Skeletal muscle tissue (tissue), 4 donors: ENCODE results near the gene RBM33. TPM values are rescaled to one million over a fixed set of nuclear protein-coding genes. Genes with fewer than 3 reads are reported as not detected.

Source experiments
- H3K27ac ChIP-seq: one replicate; pipeline ENCODE4 v1.7.0; 2013; ENCODE audit warnings: mild to moderate bottlenecking, low read depth, low read length, inconsistent platforms
- H3K27me3 ChIP-seq, 3 donors: one replicate each; pipeline ENCODE4 v1.7.0; 2013; ENCODE audit warnings: low read length in 3 of 3; ENCODE audit not compliant: control insufficient read depth in 3 of 3, insufficient read depth in 3 of 3
- H3K36me3 ChIP-seq, 3 donors: one replicate each; pipeline ENCODE4 v1.7.0; 2013; ENCODE audit warnings: low read length in 3 of 3; ENCODE audit not compliant: control insufficient read depth in 3 of 3, insufficient read depth in 3 of 3
- H3K4me1 ChIP-seq, 3 donors: one replicate each; pipeline ENCODE4 v1.7.0; 2013; ENCODE audit warnings: low read length in 3 of 3, mild to moderate bottlenecking in 3 of 3; ENCODE audit not compliant: control insufficient read depth in 3 of 3, insufficient read depth in 3 of 3
- H3K4me3 ChIP-seq, 3 donors: one replicate each; pipeline ENCODE4 v1.7.0; 2013; ENCODE audit warnings: low read length in 3 of 3
- H3K9ac ChIP-seq, 3 donors: one replicate each; pipeline ENCODE4 v1.7.0; 2013; ENCODE audit warnings: low read length in 3 of 3, mild to moderate bottlenecking in 3 of 3, moderate library complexity in 2 of 3, low read depth in 1 of 3
- H3K9me3 ChIP-seq, 3 donors: one replicate each; pipeline ENCODE4 v1.7.0; 2013; ENCODE audit warnings: low read length in 3 of 3; ENCODE audit not compliant: control insufficient read depth in 3 of 3
- total RNA-seq: library from RNA; depleted of rRNA; stranded (reverse); fragments of >200 nt; gene quantifications from one replicate; pipeline ENCODE4 v1.2.3, GENCODE V29; 2014
- donor health status: Osteomylitis.

RBM33 gene
- total RNA-seq, 1 donor from 2014 or later = 53.2 TPM

- no peak overlapping the region for H3K27ac ChIP-seq
Observed at GRCh38 chr7:155621418-155621980, 23.0 kb upstream of the RBM33 start.

GRCh38 chr7:155624412-155624811 lies 20.0 kb upstream of the RBM33 start:
- Histone ChIP-seq H3K9me3 (peaks cover 0 to 3% (median 0%) of the 10 kb centered on the region in 3 donors), H3K27ac (no peak overlapping the region), H3K4me1 (no peaks in the 10 kb centered on the region)

More at GRCh38 chr7:155621418-155621980, 23.0 kb upstream of the RBM33 start:
- Histone ChIP-seq H3K4me3 (no peak overlapping the region), H3K9ac (no peak overlapping the region), H3K9me3 (no peaks in the 10 kb centered on the region), H3K36me3 (no peaks in the 10 kb centered on the region), H3K4me1 (no peaks in the 10 kb centered on the region), H3K27me3 (peaks cover 0 to 2% (median 0%) of the 10 kb centered on the region in 3 donors)

DNA sequence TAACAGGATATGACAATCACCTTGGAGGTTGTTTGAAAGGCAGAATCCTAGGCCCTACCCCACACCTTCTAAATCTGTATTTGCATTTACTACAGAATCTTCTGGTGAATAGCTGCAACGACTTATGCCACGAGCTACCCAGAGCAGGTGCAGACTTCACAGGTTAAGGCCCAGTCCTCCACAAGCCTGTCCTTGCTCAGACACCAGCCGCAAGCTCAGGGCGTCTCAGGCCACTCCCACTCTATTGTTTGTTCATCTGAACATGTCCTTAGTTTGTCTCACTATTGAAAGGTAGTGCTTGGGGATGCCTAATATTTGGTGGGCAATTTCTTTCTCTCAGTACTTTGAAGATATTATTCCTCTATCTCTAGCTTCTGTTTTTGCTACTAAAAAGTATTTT lies 18.9 kb upstream of the RBM33 start:
- H3K27ac ChIP-seq = no peak overlapping the region
- no peak overlapping the region for H3K4me3 ChIP-seq
- H3K36me3 ChIP-seq = no peaks in the 10 kb centered on the region
- peaks cover 0 to 3% (median 0%) of the 10 kb centered on the region in 3 donors for H3K9me3 ChIP-seq
- no peak overlapping the region for H3K9ac ChIP-seq
- H3K4me1 ChIP-seq = no peaks in the 10 kb centered on the region
- H3K27me3 ChIP-seq = peaks cover 0 to 2% (median 0%) of the 10 kb centered on the region in 3 donors

More at GRCh38 chr7:155624412-155624811, 20.0 kb upstream of the RBM33 start:
- H3K4me3 ChIP-seq = no peak overlapping the region
- H3K9ac ChIP-seq = no peak overlapping the region
- H3K27me3 ChIP-seq = peaks cover 0 to 2% (median 0%) of the 10 kb centered on the region in 3 donors
- H3K36me3 ChIP-seq = no peaks in the 10 kb centered on the region

- H3K9ac ChIP-seq = no peak overlapping the region
- no peaks in the 10 kb centered on the region for H3K4me1 ChIP-seq
- peaks cover 0 to 3% (median 2%) of the 10 kb centered on the region in 3 donors for H3K9me3 ChIP-seq
- H3K27me3 ChIP-seq = no peaks in the 10 kb centered on the region
- H3K36me3 ChIP-seq = no peaks in the 10 kb centered on the region
- no peak overlapping the region for H3K4me3 ChIP-seq
- no peak overlapping the region for H3K27ac ChIP-seq
Observed at GRCh38 chr7:155629171-155629570, 15.3 kb upstream of the RBM33 start.

GRCh38 chr7:155631155-155631554 lies 13.3 kb upstream of the RBM33 start:
- H3K27me3 ChIP-seq = no peaks in the 10 kb centered on the region
- no peaks in the 10 kb centered on the region for H3K4me1 ChIP-seq
- H3K9ac ChIP-seq = no peak overlapping the region
- no peak overlapping the region for H3K4me3 ChIP-seq
- H3K36me3 ChIP-seq = no peaks in the 10 kb centered on the region
- H3K9me3 ChIP-seq = peaks cover 0 to 3% (median 2%) of the 10 kb centered on the region in 3 donors
- H3K27ac ChIP-seq = no peak overlapping the region

- no peak overlapping the region for H3K27ac ChIP-seq
- H3K9ac ChIP-seq = no peak overlapping the region
- peaks cover 0 to 2% (median 0%) of the 10 kb centered on the region in 3 donors for H3K9me3 ChIP-seq
- peaks cover 0 to 5% (median 2%) of the 10 kb centered on the region in 3 donors for H3K36me3 ChIP-seq
- H3K27me3 ChIP-seq = no peaks in the 10 kb centered on the region
- H3K4me3 ChIP-seq = no peak overlapping the region
- no peaks in the 10 kb centered on the region for H3K4me1 ChIP-seq
Observed at GRCh38 chr7:155635817-155636216, 8.6 kb upstream of the RBM33 start.

DNA sequence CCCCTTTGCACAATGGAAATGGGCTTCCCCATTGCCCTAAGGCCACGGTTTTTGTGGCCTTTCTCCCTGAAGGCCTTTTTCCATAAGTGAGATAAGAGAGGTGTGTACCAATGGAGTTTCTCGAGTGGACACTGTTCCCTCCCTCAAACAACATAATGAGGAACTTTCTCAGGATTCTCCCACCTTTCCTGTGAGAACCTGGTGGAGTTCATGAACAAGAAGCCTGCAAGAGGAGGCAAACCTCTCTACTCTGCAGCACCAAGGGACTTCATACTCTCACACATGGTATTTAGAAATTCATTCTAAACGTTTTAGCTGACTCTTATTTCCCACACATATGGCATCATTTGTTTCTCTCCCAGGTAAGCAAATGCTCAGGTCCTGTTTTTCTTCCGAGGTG lies 7.3 kb upstream of the RBM33 start:
- Histone ChIP-seq H3K9ac (no peak overlapping the region), H3K27me3 (no peaks in the 10 kb centered on the region), H3K4me1 (no peaks in the 10 kb centered on the region), H3K4me3 (no peak overlapping the region), H3K36me3 (peaks cover 5 to 15% (median 6%) of the 10 kb centered on the region in 3 donors), H3K9me3 (no peaks in the 10 kb centered on the region), H3K27ac (no peak overlapping the region)

GRCh38 chr7:155638366-155638765 lies 6.1 kb upstream of the RBM33 start:
- H3K4me3 ChIP-seq = no peak overlapping the region
- H3K27me3 ChIP-seq = no peaks in the 10 kb centered on the region
- H3K27ac ChIP-seq = no peak overlapping the region

GRCh38 chr7:155639958-155640520 lies 4.4 kb upstream of the RBM33 start:
- no peaks in the 10 kb centered on the region for H3K9me3 ChIP-seq
- no peaks in the 10 kb centered on the region for H3K27me3 ChIP-seq
- H3K4me1 ChIP-seq = peaks cover 4 to 6% (median 5%) of the 10 kb centered on the region in 3 donors
- H3K36me3 ChIP-seq = peaks cover 5 to 15% (median 6%) of the 10 kb centered on the region in 3 donors
- no peak overlapping the region for H3K9ac ChIP-seq
- H3K27ac ChIP-seq = no peak overlapping the region
- no peak overlapping the region for H3K4me3 ChIP-seq

More at GRCh38 chr7:155638366-155638765, 6.1 kb upstream of the RBM33 start:
- Histone ChIP-seq H3K36me3 (peaks cover 5 to 15% (median 6%) of the 10 kb centered on the region in 3 donors), H3K9ac (no peak overlapping the region), H3K9me3 (no peaks in the 10 kb centered on the region), H3K4me1 (peaks cover 0 to 2% (median 1%) of the 10 kb centered on the region in 3 donors)

DNA sequence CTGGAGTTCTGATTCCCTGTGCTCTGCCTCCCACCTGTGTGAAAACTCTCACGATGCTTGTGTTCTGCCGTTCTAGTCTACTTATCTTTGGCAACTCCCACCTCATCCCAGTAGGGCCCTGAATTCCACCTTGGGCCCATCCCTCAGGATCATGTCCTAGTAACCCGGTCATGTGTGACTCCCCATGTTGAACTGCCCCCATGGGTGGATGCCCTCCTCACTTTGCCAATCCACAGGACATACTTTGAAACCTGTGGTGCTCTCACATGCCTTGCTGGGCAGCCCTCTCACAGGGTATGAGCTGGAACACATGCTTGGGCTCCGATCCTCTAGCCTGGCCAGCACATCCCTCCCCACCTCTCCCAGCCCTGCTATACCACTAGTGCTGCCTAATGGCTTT lies 3.8 kb upstream of the RBM33 start:
- no peaks in the 10 kb centered on the region for H3K27me3 ChIP-seq
- peaks cover 5 to 15% (median 6%) of the 10 kb centered on the region in 3 donors for H3K36me3 ChIP-seq
- no peak overlapping the region for H3K9ac ChIP-seq
- H3K4me3 ChIP-seq = no peak overlapping the region
- H3K9me3 ChIP-seq = no peaks in the 10 kb centered on the region
- peaks cover 5 to 8% (median 6%) of the 10 kb centered on the region in 3 donors for H3K4me1 ChIP-seq
- H3K27ac ChIP-seq = no peak overlapping the region
